Measurements from ENCODE around the gene DNASE1L1. TPM values are rescaled to one million over a fixed set of nuclear protein-coding genes. Genes with fewer than 3 reads are reported as not detected.
A peak's percentile ranks its signal among the peaks of the same experiment; 100 is the strongest.

DNASE1L1 gene
- total and polyA plus RNA-seq, 2 of the 13 experiments (the other 11 are each of a cell fraction or from before 2014, with no cell fraction given) = 4.7 to 12.3 TPM

DNA sequence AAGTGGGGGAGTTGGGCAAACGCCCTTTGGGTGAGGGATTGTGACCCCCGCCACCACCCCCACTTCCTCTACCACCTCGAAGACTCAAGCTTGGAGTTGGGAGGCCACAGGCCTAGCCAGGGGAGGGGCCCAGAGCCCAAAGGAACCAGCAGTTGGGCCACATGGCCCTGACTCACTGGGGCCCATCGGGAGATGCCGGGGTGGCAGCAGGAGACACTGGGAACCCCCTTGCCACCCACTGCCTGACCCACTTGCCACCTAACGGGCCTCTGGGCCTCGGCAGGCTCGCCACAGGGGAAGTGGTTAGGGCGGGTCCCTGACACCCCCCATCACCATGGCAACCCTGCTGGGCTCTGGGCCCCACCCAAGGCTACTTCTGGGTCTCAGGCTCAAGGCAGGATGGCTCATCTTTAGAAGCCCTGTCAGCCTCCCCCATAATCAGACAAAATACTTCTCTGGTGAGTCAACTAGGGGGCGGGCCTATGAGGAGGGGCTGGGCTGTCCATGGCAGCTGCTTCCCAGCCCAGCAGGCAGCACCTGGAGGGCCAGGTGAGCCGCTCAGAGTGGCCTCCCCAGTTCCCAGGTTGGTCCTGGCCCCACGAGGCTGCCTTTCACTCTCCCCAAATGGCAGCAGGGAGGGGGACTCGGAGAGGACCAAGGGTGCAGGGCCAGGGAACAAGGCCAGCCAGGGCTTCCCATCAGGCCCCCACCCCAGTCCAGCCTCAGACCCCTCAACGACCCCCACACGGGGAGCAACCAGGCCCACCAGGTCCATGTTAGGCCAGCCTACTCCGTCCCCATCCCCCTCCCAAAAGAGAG lies 40.2 kb downstream of the DNASE1L1 start (continued):
- TF ChIP-seq, protein P1, sequence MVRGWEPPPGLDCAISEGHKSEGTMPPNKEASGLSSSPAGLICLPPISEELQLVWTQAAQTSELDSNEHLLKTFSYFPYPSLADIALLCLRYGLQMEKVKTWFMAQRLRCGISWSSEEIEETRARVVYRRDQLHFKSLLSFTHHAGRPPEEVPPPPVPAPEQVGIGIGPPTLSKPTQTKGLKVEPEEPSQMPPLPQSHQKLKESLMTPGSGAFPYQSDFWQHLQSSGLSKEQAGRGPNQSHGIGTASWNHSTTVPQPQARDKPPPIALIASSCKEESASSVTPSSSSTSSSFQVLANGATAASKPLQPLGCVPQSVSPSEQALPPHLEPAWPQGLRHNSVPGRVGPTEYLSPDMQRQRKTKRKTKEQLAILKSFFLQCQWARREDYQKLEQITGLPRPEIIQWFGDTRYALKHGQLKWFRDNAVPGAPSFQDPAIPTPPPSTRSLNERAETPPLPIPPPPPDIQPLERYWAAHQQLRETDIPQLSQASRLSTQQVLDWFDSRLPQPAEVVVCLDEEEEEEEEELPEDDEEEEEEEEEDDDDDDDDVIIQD (CRISPR knock-in tag; IDR thresholded peaks at IDR 0.05; ENCODE audit: low read depth) = no peak
- TF ChIP-seq AGO2 (optimal IDR thresholded peaks at IDR 0.05; ENCODE audit: low read depth, low read length) = peak; percentile 34
- no peak for TF ChIP-seq CENPT (CRISPR knock-in tag; IDR thresholded peaks at IDR 0.05; ENCODE audit: low read depth)
- 0 out of 2 replicates have a peak, but pooled peaks have one; percentile 22 for TF ChIP-seq HNRNPL (IDR thresholded peaks at IDR 0.05; ENCODE audit: low read depth, low read length)
- no peak for TF ChIP-seq ATF1 (CRISPR knock-in tag; IDR thresholded peaks at IDR 0.05)
- 0 out of 2 replicates have a peak, but pooled peaks have one; percentile 9 for TF ChIP-seq SAP130 (CRISPR knock-in tag; IDR thresholded peaks at IDR 0.05; ENCODE audit: low read depth)
- peak; percentile 90 for TF ChIP-seq FOSL2 (CRISPR knock-in tag; IDR thresholded peaks at IDR 0.05)
- TF ChIP-seq ZBTB3 (CRISPR knock-in tag; IDR thresholded peaks at IDR 0.05; ENCODE audit: borderline replicate concordance, low read depth) = no peak
- peak; percentile 49; the same call in 1 of the 2 replicates for TF ChIP-seq JUND (CRISPR knock-in tag; IDR thresholded peaks at IDR 0.05)
- TF ChIP-seq, protein P2, sequence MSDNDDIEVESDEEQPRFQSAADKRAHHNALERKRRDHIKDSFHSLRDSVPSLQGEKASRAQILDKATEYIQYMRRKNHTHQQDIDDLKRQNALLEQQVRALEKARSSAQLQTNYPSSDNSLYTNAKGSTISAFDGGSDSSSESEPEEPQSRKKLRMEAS (IDR thresholded peaks at IDR 0.05) = no peak
- no peak for TF ChIP-seq RARG (CRISPR knock-in tag; IDR thresholded peaks at IDR 0.05; ENCODE audit: low read depth)
- peak; percentile 80 for TF ChIP-seq TEAD3 (CRISPR knock-in tag; optimal IDR thresholded peaks at IDR 0.05; ENCODE audit: borderline replicate concordance)
- no peak for TF ChIP-seq THYN1 (CRISPR knock-in tag; IDR thresholded peaks at IDR 0.05; ENCODE audit: borderline replicate concordance, low read depth)
- TF ChIP-seq ZMYM4 (CRISPR knock-in tag; IDR thresholded peaks at IDR 0.05) = no peak
- TF ChIP-seq ZNF30 (CRISPR knock-in tag; IDR thresholded peaks at IDR 0.05) = no peak
- TF ChIP-seq, protein P3, sequence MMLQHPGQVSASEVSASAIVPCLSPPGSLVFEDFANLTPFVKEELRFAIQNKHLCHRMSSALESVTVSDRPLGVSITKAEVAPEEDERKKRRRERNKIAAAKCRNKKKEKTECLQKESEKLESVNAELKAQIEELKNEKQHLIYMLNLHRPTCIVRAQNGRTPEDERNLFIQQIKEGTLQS (CRISPR knock-in tag; IDR thresholded peaks at IDR 0.05) = peak; percentile 48; the same call in 1 of the 2 replicates
- TF ChIP-seq ZC3H13 (CRISPR knock-in tag; IDR thresholded peaks at IDR 0.05) = no peak
- TF ChIP-seq, protein P4, sequence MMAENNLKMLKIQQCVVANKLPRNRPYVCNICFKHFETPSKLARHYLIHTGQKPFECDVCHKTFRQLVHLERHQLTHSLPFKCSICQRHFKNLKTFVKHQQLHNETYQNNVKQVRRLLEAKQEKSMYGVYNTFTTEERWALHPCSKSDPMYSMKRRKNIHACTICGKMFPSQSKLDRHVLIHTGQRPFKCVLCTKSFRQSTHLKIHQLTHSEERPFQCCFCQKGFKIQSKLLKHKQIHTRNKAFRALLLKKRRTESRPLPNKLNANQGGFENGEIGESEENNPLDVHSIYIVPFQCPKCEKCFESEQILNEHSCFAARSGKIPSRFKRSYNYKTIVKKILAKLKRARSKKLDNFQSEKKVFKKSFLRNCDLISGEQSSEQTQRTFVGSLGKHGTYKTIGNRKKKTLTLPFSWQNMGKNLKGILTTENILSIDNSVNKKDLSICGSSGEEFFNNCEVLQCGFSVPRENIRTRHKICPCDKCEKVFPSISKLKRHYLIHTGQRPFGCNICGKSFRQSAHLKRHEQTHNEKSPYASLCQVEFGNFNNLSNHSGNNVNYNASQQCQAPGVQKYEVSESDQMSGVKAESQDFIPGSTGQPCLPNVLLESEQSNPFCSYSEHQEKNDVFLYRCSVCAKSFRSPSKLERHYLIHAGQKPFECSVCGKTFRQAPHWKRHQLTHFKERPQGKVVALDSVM (CRISPR knock-in tag; IDR thresholded peaks at IDR 0.05) = no peak

Measured in HepG2 (cell line).